HG02588 (cell line): ENCODE measurements around the gene SFRP5.

Experiments used
- ATAC-seq: cut with Tn5 transposase; IDR thresholded peaks from one replicate; pipeline ENCODE4 v1.9.1; 2021; ENCODE audit warnings: mild to moderate bottlenecking, moderate library complexity; ENCODE audit not compliant: unreplicated experiment

The SFRP5 gene

DNA sequence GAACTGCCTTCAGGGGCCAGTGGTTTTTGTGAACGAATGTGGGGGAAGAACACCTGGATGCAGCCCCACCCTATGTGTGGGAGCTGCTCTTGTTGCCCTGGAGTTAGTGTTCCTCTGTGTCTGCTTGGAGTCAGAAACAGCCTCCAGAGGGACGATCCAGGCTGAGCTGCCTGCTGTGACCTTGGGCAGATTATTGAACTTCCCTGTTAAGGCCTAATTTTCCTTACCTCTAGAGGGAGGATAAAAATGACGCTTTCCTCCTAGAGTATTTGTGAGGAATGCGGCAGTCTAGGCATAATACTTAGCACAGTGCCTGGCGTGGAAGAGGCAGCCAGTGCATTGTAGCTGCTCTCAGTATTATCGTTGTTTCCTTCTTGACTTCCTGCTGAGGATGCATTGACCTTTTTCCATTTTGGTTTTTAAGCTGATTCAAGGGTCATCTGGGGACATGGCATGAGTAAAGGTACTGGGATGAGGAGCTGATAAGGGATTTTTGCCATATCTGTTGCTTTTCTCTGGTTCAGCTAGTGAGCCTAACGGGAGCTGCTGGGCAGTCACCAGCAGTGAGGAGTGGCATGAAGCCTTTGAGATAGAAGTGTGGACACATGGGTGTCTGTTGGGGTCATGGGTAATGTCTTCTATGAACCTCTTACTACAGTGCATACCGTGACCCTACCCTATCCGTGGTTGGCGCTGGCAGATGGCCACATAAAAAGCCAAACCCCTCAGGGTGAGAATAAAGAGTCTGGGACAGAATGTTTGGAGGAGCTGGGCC is 28.4 kb downstream of the SFRP5 start:
- ATAC-seq = no peak

DNA sequence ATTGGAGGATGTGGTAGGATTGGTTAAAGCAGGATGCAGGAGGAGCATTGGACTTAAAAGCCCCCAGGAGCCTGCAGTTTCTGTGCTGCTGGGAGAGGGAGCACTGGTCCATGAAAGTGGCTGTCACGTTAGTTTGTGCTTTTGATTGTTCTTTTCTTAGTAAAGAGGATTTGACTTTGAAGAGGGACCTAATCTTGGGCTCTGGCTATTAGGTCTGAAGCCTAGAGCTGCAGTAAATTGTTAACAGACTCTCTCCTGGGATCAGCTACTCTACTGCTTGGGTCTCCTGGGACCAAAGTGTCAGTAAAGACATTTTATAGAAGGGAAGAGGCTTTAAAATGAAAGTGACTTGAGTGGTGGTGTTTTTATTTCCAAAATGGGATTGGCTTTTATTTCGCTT is 31.2 kb downstream of the SFRP5 start:
- no peak for ATAC-seq

DNA sequence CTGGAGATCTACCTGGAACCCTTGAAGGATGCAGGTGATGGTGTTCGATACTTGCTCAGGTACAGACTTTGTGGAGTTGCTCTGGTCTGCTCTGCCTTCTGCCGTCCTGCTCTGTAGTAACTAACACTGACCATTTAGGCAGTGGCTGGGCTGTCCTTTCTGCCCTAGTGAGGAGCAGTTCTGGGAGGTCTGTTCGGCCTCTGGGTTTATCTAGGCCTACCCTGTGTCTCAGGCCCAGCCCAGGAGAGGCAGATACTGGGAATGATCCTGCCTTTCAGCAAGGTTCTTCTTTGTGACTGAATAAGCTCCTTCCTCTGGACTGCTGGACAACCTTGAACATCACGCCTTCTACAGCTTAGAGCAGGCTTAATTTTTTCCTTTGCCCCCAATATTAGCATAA is 33.2 kb downstream of the SFRP5 start:
- ATAC-seq = no peak

DNA sequence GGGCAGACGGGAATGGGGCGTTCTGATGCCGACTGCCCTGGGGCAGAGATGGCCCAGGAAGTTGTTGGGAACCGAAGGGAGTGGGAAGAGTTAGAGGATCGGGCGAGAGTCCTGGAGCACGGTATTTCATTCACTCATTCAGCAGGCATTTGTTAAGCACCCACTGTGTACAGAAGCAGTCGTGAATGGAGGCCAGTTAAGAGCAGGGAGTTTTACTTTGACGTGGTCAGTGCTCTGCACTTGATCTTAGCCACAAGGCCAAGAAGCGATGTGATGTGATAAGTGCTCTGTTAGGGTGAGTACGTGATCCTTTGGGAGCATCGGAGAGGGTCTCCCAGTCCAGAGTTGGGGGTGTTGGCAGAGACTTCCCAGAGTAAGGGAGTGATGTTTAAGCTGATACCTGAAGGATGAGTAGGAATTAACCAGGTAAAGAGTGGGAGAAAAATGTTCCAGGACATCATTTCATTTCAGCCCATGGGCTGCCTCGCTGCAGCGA is 34.0 kb downstream of the SFRP5 start:
- ATAC-seq = peak; percentile 14

DNA sequence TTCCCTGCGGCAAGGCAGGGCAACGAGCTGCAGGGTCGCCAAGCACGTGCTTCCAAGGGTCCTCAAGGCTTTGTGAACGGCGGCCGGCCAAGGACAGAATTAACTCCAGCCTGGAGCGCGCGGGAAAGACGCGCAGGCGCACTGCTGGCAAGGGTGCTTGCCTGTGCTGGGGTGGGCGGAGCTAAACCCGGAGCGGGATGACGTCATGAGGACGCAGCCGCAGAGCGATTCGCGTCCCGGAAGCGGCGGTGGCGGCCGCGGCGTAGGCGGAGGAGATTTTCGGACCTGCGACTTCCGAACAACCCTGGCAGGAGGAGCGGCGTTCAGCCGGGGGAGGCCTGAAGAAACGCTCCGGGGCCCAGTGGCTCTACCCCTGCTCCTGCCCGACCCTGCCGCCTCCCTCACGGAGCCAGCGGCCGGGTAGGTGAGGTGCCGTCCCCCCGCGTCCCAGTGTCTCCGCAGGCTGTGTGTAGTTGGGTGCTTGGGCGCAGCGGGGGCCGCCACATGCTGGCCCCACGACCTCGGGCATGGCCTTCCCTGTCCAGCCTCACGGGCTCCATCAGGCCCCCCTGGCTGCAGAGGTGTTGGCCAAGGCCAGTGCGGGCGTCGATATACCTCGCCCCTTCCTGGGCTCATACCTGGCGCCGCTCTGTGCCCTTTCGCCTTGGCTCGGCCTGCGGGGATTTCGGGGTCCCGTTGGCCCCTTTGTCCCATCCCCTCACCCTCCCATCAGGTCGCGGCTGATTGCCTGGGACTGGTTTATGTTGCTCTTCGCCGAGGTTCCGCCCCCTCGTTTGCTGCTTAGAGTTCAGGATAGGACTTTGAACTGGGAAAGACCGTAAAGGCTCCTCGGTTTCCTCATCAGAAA is 34.7 kb downstream of the SFRP5 start, which contains the start of gene ZFYVE27:
Gene ZFYVE27 (plus strand): TSS at position 227 of the 868 bp plus-strand sequence. CDS start 1,350 bp downstream, outside the sequence.
- ATAC-seq = peak; percentile 80

DNA sequence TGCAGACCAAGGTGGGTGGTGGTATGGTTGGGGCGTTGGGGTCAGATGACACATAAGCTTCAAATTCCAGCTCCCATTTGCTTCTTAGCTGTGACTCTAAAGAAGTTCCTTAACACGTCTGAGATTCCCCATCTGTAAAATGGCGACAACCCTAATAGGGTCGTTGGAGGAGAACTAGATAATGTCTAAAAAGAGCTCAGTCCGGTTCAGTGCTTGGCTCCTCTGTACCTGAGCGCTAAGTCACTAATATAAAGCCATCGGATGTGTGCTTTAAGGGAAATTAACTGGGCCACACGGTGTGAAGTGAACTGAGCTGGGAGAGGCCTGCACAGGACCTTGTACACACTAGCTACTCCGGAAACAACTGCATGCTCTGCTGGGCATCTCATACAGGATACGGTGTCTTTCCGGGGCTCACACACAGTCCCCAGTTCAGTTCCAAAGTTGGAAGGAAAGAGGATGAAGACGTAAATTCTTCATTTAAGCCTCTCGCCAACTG is 35.3 kb downstream of the SFRP5 start:
- ATAC-seq = peak; percentile 15

DNA sequence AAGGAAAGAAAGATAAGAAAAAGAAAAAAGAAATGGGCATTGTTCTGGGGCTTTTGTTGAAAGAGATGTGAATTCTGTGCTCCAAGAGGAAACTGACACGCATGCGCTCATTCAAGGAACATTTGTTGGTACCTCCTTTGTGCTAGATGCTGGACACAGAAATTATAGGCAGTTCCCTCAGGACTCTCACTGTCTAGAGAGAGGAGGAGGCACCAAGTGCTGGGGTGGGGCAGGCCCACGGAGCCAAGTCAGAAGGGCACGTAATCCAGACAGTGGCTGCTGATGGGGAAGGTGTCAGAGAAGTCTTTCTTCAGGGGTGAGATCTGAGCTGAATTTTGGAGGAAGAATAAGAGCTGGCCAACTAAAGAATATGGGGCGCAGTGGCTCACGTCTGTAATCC is 37.8 kb downstream of the SFRP5 start:
- no peak for ATAC-seq

DNA sequence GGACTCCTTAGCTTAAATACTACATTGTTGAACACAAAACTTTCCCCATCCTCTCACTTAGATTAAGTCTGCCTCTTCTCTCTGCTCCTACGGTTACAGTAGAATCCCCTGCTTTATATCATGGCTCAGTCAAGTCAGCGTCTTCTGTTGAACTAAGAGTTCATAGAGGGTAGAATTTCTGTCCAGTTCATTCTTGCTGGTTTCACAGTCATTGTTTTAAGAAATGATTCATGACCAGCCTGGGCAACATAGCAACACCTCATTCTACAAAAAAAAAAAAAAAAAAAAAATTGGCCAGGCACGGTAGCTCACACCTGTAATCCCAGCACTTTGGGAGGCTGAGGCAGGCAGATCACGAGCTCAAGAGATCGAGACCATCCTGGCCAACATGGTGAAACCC is 38.5 kb downstream of the SFRP5 start:
- no peak for ATAC-seq

DNA sequence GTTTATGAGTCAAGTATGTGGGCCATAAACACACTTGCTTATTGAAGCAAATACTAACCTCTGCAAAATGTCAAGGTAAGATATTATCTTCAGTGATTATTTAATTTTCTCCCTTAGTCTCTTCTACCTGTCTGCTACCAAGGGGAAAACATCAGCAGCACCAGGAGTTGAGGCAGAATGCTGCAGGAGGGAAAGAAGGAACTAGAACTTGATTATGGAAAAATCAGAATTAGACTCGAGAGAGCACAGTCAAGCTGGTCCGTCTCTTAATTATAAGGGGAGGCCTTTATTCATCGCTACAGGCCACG is 39.8 kb downstream of the SFRP5 start:
- no peak for ATAC-seq

DNA sequence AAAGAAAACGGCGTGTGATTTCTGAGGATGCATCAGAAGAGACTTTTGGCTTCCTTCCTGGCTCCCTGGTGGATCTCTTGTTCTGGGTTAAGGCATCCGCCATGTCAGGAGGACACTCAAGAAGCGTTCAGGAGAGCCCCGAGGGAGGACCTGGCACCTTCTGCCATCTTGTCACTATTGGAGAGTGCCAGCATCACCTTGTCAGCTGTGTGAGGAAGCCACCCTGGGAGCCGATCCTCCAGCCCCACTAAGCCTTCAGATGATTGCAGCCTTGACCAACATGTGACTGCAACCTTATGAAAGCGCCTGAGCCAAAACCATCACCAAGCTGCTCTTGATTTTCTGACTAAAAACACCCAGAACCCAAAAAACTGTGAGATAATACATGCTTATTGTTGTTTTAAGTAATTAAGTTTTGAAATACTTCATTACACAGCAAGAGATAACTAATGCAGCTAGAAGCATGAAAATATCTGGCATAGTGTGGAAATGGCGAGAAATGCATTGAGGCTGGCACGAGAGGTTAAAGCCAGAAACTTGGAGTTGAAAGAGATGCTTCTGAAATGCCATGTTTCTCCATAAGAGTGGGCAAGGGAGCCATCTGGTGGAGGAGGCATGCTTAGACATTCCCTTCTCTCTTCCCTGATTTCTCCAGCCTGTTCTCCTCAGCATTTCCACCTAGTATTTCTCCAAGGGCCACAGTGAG is 40.3 kb downstream of the SFRP5 start:
- ATAC-seq = no peak

DNA sequence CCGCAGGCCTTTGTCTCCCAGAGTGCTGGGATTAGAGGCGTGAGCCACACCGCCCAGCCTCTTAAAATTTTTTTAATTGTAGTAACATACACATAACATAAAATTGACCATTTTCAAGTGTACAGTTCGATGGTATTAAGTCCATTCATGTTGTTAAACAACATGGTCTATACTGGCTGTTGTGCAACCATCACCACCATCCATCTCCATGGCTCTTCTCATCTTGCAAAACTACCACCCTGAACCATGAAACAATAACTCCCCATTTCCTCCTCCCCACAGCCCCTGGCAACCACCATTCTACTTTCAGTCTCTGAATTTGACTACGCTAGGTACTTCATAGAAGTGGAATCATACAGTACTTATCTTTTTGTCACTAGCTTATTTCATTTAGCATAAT is 42.8 kb downstream of the SFRP5 start:
- no peak for ATAC-seq

DNA sequence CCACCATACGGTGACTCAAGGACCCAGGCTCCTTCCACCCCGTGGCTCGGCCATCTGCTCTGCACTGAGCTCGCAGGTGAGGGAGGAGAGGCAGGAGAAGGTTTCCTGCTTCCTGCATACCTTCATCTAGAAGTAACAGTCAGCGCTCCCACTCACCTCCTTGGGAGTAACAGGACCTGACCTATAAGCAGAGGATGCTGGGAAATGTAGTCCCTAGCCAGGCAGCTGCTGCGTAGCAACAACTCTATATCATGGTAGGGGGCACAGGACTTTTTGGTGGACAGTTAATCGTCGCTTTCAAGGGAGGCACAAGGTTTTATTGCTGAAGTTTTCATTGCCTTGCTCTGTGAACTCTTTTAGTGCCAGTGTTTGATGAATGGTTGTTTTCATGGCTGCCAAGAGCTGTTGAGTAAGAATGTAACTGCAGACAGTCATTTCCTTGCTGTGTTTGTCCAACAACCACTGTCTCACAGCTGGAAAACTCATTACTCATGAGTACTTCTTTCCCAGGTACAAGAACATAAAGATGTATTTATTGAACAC is 45.1 kb downstream of the SFRP5 start:
- ATAC-seq = no peak

DNA sequence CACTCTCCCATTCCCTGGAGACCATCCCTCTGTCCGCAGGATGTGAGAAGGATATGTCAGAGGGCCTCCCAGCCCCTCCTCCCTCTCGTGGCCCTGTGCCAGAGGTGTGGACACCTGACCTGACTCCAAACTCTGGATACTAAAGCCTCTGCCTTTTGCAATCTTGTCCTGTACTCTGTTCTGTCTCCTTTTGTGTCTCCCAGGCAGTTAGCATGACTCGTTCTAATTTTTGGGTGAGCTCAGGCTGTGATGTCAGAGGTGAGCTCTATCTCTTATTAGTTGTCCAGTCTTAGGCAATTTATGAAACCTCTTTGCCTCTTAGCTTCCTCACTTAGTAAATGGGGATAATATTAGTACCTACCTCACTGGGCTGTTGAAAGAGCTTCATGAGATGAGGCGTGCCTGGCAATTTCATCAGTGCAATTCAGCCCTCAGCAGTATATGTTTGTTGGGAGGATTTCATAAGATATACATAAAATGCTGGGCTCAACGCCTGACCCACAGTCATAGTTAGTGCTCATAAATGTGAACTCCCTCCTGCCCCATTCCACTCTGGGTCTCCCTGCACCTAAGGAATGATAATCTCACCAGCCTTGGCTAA is 47.4 kb downstream of the SFRP5 start:
- no peak for ATAC-seq

DNA sequence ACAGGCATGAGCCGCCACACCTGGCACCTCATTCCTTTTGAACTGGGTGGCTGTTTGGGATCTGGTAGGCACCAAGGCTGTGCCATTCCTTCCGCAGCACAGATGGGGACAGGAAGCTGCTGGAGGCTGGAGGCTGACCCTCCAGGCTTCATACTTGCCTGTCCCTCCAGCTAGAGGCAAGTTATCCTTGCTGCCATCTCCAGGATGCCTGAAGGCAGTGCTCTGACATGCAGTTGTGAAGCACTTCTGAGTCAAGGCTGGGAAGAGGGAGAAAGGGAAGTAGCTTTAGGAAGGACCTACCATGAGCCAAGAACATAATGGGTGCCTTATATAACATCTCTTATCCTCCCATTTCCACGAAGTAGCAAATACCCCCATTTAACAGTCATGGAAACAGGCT is 48.8 kb downstream of the SFRP5 start:
- ATAC-seq = no peak

DNA sequence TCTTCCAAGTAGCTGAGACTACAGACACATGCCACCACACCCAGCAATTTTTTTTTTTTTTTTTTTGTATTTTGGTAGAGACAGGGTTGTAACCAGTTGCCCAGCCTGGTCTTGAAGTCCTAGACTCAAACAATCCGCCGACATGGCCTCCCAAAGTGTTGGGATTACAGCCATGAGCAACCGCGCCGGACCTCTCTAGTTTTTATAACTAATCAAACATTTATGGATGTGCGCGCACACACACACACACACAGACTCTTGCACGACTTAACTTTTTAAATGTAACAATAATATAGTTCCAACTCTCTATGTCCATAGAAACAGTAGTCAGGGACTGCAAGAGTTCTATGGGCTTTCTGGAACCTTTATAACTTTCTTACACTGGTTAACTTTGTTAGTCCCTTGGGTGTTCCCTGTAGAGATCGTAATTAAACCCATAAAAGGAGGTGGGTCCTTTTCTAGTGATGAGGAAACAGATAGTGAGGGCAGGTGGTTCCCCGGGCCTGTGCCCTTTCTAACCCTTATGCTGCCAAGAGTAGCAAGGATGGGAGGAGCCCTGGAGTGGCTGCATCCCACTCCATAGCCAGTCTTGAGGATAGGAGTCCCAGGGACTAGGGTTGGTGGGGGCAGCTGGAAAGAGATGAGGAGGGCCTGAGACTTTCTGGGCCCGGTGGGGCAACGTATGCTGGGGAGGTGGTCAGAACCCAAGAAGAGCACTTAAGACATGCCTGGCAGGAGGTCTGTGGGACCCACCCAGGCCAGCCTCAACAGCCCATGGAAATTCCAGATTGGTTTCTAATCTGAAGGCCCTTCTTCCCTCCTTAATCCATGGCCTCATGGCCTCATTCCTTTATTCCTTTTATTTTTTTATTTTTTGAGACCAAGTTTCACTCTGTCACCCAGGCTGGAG is 49.7 kb downstream of the SFRP5 start:
- ATAC-seq = no peak

DNA sequence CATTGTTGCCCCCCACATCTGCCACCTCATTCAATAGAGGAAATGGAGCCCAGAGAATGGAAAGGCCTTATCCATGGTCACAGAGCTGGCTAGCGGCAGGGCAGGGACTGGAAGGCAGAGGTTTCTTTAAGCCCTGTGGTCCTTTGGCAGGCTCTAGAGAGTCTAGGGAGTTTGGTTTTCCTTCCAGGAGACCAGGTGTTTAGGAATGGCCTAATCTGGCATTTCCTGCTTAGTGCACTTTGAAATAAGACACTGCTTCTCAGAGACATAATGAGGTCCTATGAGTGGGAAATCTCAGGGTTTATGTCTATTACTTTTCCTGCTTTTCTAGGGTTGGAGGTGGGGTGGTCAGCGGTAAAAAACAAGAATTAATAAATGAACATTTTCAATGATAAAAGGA is 52.2 kb downstream of the SFRP5 start:
- no peak for ATAC-seq

DNA sequence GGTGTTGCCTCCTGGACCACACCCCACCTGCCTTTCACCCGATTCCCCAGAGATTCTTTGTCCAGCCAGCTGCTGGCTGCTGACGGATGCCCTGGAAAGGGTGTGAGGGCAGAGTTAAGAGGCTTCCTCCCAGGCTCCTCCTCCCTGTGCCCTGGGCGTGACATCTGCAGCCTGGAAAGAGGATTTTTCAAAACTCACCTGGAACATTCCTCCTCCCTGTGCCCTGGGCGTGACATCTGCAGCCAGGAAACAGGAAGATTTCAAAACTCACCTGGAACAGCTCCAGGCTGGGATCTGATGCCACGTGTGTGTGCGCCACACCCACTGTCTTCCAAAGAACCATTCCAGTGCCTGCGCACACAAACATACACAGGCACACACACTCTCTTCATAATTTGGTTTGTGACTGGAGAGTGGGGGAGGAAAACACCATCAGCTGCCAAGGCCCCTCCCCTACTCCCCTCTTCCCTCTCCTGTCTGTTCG is 53.1 kb downstream of the SFRP5 start:
- no peak for ATAC-seq

DNA sequence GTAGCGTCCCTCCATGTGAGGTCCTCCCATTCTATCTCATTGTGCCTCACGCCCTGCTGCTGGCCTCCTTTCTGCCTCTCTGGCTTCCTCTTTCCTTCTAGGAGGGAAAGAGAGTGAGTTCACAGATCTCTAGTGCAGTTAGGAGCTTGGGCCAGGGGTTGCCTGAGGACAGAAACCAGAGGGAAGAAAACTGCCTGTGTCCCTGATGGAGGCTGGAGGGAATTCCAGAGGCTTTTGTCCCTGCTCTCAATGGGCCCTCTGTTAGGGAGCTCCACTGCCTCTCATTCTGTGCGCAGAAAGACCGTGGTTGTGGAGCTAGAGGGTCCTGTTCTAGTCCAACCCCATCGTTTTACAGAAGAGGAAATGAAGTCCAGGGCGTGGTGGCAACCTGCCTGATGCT is 53.6 kb downstream of the SFRP5 start:
- no peak for ATAC-seq

DNA sequence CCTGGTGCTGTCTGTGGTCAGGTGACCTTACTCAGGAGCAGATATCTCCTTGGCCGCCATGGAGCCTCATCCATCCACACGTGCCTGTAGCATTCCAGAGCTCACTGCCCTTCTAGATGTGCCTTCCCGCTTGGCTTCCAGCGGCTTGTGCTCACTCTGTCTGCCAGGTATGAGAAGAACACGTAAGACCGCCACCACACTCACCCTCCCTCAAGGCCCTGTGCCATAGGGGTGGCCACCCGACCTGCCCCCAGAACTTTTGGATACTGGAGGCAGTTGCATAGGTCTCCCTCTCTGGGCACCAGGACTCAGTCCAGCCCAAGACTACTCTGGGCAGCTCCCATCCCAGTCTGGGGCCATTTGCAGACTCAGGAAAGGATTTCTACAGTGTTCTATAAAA is 54.2 kb downstream of the SFRP5 start:
- no peak for ATAC-seq
